ENCODE measurements around the gene TMEM178B. TPM values are rescaled to one million over a fixed set of nuclear protein-coding genes. Genes with fewer than 3 reads are reported as not detected.

The TMEM178B gene
- total RNA-seq, 4 donors from 2014 or later, result 0.42 to 2.5 (median 0.92) TPM

DNA sequence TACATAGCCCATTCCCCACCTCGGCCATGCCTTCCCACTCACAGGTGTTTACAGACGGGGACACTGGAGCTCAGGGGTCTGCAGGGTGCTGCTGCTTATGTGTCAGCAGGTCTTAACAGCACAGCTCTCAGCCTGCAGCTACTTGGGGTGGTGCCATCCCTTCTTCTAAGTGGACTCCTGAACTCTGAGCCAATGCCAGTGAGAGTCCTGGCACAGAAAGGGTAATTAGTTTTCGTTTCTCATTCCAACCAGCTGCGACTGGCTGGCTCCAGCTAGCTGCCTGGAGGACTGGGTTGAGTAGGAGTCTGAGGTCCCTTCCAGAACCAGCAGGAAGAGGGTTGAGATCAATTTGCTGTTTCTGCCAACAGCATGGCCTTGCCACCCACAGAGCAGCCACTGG is 389.1 kb downstream of the TMEM178B start:
- no peaks in the 10 kb centered on the region for H3K9me3 ChIP-seq
- no peaks in the 10 kb centered on the region for H3K36me3 ChIP-seq
- H3K4me3 ChIP-seq, result no peak overlapping the region
- H3K4me1 ChIP-seq, result peaks cover 0 to 11% (median 9%) of the 10 kb centered on the region in 4 donors
- intact Hi-C loops (cut with DNase I), result no loop called here
- 79% methylated on average over 4 of the region's 4 CpGs for WGBS
- no peak for DNase-seq (ENCODE audit: extremely low spot score)
- no peak for TF ChIP-seq POLR2AphosphoS5 (IDR thresholded peaks at IDR 0.05)
- TF ChIP-seq EP300 (IDR thresholded peaks at IDR 0.05), result no peak
- TF ChIP-seq, protein P1, sequence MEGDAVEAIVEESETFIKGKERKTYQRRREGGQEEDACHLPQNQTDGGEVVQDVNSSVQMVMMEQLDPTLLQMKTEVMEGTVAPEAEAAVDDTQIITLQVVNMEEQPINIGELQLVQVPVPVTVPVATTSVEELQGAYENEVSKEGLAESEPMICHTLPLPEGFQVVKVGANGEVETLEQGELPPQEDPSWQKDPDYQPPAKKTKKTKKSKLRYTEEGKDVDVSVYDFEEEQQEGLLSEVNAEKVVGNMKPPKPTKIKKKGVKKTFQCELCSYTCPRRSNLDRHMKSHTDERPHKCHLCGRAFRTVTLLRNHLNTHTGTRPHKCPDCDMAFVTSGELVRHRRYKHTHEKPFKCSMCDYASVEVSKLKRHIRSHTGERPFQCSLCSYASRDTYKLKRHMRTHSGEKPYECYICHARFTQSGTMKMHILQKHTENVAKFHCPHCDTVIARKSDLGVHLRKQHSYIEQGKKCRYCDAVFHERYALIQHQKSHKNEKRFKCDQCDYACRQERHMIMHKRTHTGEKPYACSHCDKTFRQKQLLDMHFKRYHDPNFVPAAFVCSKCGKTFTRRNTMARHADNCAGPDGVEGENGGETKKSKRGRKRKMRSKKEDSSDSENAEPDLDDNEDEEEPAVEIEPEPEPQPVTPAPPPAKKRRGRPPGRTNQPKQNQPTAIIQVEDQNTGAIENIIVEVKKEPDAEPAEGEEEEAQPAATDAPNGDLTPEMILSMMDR (IDR thresholded peaks at IDR 0.05), result no peak
- no peak overlapping the region for H3K27ac ChIP-seq (replicated peaks in 1 of 4)
- no peaks in the 10 kb centered on the region for H3K27me3 ChIP-seq

DNA sequence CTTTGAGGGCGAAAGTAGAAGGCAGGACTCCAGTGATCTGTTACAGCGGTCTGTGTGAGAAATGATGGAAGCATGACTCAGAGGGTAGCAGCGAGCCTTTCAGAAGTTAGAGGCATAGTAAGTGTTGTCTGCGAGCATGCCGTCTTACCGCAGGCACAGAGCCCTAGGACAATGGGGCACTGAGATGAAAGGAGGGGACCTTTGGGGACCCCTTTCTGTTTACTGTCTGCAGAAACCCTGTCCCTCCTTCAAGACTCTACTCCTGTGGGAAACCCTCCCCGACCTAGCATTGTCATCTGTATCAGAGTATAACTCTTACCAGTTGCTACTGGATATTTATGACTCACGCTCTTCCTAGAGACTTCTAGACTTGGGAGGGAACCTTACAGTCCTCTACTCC is 390.1 kb downstream of the TMEM178B start:
- Histone ChIP-seq H3K4me1 (peaks cover 0 to 11% (median 9%) of the 10 kb centered on the region in 4 donors), H3K4me3 (no peak overlapping the region), H3K36me3 (no peaks in the 10 kb centered on the region), H3K27me3 (no peaks in the 10 kb centered on the region), H3K9me3 (no peaks in the 10 kb centered on the region), H3K27ac (replicated peaks in 1 of 4) (no peak overlapping the region)
- no peak for DNase-seq (ENCODE audit: extremely low spot score)
- TF ChIP-seq EP300 (IDR thresholded peaks at IDR 0.05), result no peak
- no peak for TF ChIP-seq POLR2A (IDR thresholded peaks at IDR 0.05; ENCODE audit: low read depth)
- no peak for TF ChIP-seq POLR2AphosphoS5 (IDR thresholded peaks at IDR 0.05)
- TF ChIP-seq, protein P1 (IDR thresholded peaks at IDR 0.05), result no peak
- WGBS, result 87% methylated on average over 8 of the region's 8 CpGs
- intact Hi-C loops (cut with DNase I), result no loop called here

DNA sequence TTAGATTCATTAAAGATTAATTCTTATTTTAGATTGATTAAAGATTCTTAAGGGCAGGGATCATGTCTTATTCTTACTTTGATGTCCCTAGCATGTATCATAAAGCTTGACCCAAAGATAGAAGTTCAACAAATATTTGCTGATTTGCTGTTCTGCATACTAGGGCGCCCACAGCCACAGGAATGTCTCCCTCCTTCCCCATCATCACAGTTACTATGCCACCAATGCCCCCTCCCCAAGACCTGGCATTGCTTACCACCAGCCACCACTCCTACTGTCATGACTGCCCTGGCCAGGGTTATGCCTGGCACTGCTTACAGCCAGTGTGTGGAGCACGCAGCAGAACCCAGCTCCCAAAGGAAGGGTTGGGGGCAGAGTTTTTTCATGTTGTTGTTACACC is 390.7 kb downstream of the TMEM178B start:
- Histone ChIP-seq H3K36me3 (no peaks in the 10 kb centered on the region), H3K4me1 (peaks cover 0 to 11% (median 9%) of the 10 kb centered on the region in 4 donors), H3K27me3 (no peaks in the 10 kb centered on the region), H3K27ac (replicated peaks in 1 of 4) (no peak overlapping the region), H3K9me3 (no peaks in the 10 kb centered on the region), H3K4me3 (no peak overlapping the region)
- no peak for TF ChIP-seq EP300 (IDR thresholded peaks at IDR 0.05)
- no peak for TF ChIP-seq POLR2A (IDR thresholded peaks at IDR 0.05; ENCODE audit: low read depth)
- TF ChIP-seq, protein P1 (IDR thresholded peaks at IDR 0.05), result no peak
- no peak for TF ChIP-seq POLR2AphosphoS5 (IDR thresholded peaks at IDR 0.05)
- intact Hi-C loops (cut with DNase I), result no loop called here
- no peak for DNase-seq (ENCODE audit: extremely low spot score)
- 84% methylated on average over 2 of the region's 2 CpGs for WGBS

DNA sequence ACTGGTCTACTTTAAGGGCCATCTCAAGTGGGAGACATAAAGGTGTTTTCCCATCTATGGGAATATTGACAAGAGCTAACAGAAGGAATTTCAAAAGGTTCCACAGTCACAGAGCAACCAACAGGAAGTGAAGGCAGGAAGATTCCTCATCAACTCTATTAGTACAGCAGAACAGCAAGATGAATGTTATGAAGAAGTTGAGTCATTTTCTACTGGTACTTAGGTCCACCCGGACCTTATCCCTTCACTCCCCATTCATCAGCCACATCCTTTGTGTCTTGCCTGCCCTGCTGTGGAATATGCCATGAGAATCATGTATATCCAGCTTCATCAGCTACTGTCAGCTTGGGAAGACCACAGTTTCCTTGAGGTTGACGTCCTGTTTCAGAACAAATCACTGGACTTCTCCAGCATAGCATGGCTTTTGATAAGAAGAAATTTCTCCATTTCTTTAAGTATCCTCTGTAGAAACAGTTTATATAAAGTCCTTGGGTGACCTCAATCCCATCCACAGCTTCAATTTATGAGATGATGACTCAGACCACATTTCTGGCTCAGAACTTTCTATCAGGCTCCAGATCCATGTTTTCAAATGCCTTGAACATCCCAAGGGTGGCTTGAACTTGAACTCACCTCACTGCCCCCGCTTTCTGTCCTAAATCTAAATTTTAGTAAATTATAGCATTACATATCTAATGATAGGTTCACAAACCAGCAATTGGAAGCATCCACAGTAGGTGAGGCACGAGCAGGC is 392.5 kb downstream of the TMEM178B start:
- no peak overlapping the region for H3K4me3 ChIP-seq
- no peak for TF ChIP-seq POLR2A (IDR thresholded peaks at IDR 0.05; ENCODE audit: low read depth)
- no peak for TF ChIP-seq EP300 (IDR thresholded peaks at IDR 0.05)
- no peak for TF ChIP-seq POLR2AphosphoS5 (IDR thresholded peaks at IDR 0.05)
- TF ChIP-seq, protein P1 (IDR thresholded peaks at IDR 0.05), result no peak
- H3K4me1 ChIP-seq, result peaks cover 0 to 3% (median 1%) of the 10 kb centered on the region in 4 donors
- no peaks in the 10 kb centered on the region for H3K9me3 ChIP-seq
- H3K36me3 ChIP-seq, result no peaks in the 10 kb centered on the region
- no peaks in the 10 kb centered on the region for H3K27me3 ChIP-seq
- no peak overlapping the region for H3K27ac ChIP-seq (replicated peaks in 1 of 4)
- WGBS, result 48% methylated on average over 4 of the region's 4 CpGs
- intact Hi-C loops (cut with DNase I), result no loop called here
- DNase-seq (ENCODE audit: extremely low spot score), result no peak

DNA sequence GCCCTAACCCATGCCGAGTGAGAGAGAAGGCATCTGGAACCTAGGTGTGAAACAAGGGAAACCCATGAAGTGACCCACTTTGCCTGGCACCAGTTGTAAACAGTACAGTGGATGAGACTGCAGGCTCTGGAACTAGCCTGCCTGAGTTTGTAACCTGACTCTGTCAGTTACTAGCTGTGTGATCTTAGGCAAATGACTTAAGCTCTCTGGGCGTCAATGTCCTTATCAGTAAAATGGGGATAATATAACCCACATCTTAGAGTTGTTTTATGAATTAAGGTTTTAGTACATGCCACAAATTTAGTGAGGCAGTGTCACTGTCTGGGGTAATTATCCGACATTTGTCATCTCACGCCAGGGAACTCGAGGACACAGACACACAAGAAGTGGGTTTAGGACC is 394.5 kb downstream of the TMEM178B start:
- Histone ChIP-seq H3K4me1 (no peaks in the 10 kb centered on the region), H3K36me3 (no peaks in the 10 kb centered on the region), H3K4me3 (no peak overlapping the region), H3K27me3 (no peaks in the 10 kb centered on the region), H3K27ac (replicated peaks in 1 of 4) (no peak overlapping the region), H3K9me3 (no peaks in the 10 kb centered on the region)
- DNase-seq (ENCODE audit: extremely low spot score), result no peak
- 80% methylated on average over 5 of the region's 5 CpGs for WGBS
- intact Hi-C loops (cut with DNase I), result no loop called here
- TF ChIP-seq, protein P1 (IDR thresholded peaks at IDR 0.05), result no peak
- TF ChIP-seq POLR2AphosphoS5 (IDR thresholded peaks at IDR 0.05) (no peak), EP300 (IDR thresholded peaks at IDR 0.05) (no peak), POLR2A (IDR thresholded peaks at IDR 0.05; ENCODE audit: low read depth) (no peak)

Data from esophagus muscularis mucosa (tissue), 4 donors.